Measurements from ENCODE around the gene ANO9.

ANO9 gene

GRCh38 chr11:441418-442274, at the start of gene ANO9:
TSS of gene ANO9 (minus strand) at chr11:442011. CDS start at chr11:441926, 85 bp downstream.
- peak; percentile 27 for DNase-seq

DNA sequence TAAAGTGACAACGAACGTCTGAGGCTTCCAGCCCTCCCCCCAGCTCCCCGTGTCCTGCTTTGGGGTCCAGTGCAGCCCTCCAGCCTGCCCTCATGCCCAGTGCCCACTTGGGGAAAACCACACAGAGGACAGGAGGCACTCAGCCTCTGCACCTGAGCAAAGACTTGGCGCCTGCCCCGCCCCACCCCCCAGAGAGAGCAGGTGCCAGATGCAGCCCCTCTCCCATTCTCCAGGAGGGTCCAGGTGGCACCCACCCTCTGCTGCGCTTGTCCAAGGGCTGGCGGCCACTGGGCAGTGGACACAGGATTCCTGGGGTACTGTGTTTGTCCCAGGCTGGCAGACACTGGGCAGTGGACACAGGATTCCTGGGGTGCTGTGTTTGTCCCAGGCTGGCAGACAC, 49.5 kb upstream of the ANO9 start:
- DNase-seq, result no peak

GRCh38 chr11:490930-491260, 49.1 kb upstream of the ANO9 start:
- no peak for DNase-seq

DNA sequence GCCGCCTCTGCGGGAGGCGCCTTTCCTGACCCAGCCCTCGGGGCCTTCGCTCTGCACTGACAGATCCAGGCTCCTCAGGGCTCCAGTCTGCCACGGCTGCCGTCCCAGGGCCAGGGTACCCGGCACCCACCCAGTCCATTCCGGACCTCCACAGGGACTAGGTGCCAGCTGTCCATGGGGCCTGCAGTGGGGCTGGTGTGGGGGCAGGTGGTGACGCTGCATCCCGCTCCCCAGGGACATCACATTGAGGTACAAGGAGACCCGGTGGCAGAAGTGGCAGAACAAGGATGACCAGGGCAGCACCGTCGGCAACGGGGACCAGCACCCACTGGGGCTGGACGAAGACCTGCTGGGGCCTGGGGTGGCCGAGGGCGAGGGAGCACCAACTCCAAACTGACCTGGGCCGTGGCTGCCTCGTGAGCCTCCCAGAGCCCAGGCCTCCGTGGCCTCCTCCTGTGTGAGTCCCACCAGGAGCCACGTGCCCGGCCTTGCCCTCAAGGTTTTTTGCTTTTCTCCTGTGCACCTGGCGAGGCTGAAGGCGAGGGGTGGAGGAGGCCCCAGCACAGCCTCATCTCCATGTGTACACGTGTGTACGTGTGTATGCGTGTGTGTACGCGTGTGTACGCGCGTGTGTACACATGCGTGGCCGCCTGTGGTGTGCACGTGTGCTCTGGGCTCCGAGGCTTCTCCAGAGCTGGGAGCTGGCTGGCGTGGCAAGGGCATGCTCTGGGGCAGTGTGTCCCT, 48.5 kb upstream of the ANO9 start:
- no peak for DNase-seq

- no peak for DNase-seq
These were observed 47.9 kb upstream of the ANO9 start for GRCh38 chr11:489610-490185.

DNA sequence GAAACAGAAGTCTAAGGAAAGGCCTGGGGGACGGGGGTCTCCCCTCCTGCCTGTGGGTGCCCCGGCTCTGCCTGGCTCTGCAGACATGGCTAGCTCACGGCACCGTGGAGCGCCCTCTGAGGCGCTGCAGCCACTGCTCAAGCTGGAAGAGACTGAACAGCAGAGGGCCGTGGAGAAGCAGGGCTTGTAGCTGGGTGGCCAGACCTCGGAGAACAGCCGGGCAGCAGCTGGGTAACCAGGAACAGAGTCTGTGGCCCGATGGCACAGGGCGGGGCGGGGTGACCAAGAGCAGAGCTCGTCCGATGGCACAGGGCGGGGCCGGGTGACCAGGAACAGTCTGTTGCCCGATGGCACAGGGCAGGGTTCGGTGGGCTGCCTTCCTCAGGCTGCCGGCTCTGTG, 47.2 kb upstream of the ANO9 start:
- no peak for DNase-seq

- DNase-seq, result no peak
These were observed 46.8 kb upstream of the ANO9 start for GRCh38 chr11:488579-488978.

DNA sequence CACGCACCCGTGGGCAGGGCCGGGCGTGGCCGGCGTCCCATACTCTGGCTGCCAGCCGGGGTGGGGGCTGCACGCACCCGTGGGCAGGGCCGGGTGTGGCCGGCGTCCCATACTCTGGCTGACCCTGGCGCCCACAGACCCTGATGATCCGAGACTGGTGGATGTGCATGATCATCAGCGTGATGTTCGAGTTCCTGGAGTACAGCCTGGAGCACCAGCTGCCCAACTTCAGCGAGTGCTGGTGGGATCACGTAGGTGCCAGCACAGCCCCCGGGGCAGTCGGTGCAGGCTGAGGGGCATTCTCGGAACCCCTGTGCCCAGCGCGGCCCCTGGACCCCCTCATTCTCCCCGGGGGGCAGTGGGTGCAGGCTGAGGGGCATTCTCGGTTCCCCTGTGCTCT, 46.3 kb upstream of the ANO9 start:
- DNase-seq, result no peak

DNA sequence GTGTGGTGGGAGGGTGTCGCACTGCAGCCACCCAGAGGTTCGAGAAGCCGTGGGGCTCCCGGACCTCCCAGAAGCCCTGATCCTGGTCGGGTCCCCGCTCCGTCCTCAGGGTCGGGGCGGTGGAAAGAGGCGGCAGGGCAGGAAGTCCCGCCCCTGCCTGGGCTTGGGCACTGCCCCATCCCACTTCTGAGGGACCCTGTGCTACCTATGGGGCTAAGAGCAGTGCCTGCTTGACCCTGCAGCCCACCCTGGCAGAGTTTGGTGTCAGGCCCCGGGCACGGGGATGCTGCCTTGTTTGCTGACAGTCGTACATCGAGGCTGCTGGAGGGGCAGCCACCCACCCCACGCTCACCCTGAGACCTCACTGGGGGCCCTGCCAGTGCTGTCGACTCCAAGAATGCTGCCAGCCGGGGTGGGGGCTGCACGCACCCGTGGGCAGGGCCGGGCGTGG, 45.8 kb upstream of the ANO9 start:
- no peak for DNase-seq

DNA sequence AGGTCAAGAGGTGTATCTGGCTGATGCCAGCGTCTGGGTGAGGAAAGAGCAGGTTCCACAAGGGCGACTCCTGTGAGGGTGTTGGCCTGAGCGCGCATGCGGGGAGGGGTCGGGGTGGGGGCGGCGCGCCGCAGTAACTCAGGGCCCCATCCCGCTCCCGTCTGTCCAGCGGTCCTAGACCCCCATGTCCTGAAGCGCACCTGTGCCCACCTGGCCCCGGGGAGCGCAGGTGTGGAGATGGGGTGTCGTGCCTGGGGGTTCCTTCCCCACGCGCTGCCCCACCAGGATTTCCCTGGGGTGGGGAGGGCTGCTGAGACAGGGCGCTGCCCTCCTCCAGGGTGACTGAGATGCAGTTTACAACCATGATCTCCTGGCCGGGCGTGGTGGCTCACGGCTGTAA, 44.4 kb upstream of the ANO9 start:
- no peak for DNase-seq

- DNase-seq, result no peak
These were observed 42.8 kb upstream of the ANO9 start for GRCh38 chr11:484616-485015.

DNA sequence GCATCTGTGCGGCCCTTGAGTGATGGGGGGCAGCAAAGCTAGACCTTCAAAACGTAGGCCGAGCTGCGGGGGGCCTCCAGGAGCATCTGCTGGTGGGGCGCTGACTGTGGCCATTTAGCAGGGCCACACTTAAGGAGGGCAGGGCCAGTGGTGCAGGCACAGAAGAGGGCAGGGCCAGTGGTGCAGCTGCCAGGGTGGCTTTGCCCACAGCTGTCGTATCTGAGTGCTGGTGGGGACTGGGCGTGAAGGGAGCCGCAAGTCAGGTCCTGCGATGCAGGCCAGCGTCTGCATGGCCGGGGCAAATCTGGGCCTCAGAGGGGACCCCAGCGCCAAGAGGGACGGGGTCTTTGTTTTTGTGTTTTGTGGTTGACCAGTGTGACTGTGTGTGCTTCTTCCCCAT, 37.5 kb upstream of the ANO9 start:
- DNase-seq, result no peak

DNA sequence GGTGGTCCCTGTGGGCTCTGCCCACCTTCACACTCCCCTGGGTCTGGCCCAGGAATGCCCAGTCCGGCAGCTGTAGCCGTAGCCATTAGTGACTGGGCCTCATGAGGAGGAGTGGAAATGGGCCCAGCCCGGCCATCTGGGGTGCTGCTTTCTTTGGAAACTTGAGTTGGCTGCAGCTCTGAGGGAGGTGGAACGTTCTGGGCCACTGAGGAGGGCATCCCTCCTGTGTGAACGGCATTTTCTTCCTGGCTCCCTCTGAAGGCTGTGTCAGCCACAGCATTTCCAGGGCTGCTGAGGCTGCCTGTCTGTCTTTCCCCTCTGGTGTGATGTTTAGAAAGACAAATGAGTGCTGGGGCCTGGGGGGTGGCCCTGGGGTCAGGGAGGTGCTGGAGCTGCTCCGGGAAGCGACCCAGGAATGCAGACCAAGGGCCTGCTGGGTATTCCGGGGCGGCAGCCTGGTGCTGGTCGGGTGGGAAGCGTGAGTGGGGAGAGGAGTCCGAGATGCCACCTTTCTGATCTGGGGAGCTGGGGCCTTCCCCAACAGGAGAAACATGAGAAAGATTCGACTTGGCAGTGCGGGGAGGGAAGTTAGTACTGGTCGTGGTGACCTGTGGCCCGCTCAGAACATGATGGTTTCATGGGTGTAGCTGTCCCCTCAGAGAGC, 35.4 kb upstream of the ANO9 start:
- no peak for DNase-seq

GRCh38 chr11:476416-476815, 34.6 kb upstream of the ANO9 start:
- no peak for DNase-seq

- DNase-seq, result no peak
These were observed 34.1 kb upstream of the ANO9 start for GRCh38 chr11:475941-476340.

DNA sequence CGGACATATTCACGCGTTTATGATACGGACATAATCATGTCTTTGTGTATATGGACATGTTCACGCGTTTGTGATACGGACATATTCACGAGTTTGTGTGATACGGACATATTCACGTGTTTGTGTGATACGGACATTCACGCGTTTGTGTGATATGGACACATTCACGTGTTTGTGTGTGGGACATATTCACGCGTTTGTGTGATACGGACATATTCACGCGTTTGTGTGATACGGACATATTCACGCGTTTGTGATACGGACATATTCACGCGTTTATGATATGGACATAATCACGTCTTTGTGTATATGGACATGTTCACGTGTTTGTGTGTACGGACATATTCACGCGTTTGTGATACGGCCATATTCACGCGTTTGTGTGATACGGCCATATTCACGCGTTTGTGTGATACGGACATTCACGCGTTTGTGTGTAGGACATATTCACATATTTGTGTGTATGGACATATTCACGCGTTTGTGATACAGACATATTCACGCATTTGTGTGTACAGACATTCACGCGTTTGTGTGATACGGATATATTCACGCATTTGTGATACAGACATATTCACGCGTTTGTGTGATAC, 33.2 kb upstream of the ANO9 start:
- DNase-seq, result no peak

DNA sequence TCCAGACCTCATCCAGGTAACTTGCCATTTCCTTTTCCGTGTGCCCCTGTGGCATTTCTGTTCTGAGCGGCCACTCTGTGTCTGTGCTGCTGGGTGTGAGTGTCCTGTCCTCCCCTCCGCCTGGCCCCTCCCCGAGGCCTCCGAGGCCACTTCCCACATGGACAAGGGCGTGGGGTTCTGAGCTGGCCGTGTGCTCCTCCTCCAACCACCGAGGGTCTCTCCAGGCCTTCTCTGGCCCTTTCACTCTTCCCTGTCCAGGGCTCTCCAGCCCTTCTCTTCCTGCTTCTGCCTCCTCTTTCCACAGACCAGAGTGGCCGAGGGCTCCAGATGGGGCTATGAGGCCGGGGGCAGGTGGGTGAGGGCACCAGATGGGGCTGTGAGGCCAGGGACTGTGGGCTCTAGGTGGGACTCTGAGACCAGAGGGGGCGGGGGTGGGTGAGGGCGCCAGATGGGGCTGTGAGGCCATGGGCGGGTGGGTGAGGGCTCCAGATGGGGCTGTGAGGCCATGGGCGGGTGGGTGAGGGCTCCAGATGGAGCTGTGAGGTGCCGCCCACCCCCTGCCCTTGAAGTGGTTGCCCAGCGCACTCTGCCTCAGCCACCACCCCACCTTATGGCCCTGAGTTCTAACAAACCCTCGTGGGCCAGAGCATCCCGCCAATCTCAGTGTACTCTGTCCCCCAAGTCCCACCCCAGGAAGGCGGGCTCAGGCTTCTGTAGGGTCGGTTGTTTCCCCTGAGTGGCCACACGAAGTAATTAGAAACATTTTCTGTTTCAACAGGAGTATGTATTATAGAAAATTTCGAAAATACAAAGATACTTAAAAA, 32.4 kb upstream of the ANO9 start:
- peak; percentile 95 for DNase-seq

- no peak for DNase-seq
These were observed 31.6 kb upstream of the ANO9 start for GRCh38 chr11:473415-473814.

DNA sequence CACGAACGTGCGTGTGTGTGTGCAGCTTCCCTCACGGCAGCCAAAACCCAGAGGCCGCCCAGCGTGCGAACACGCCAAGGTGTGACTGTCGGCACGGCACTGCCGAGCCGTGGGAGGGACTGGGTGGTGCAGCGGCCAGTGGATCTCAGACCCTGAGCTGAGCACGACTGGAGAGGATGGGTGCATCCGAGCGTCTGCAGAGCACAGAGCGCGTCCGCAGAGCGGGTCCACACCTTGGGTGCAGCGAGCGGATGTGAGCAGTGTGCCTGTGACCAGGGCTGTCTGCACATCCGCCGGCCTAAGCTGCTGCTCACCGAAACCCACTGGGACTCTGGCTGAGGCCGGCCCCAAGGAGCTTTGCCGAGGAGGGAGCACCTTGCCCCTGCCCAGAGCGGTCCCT, 31.0 kb upstream of the ANO9 start:
- DNase-seq, result no peak

DNA sequence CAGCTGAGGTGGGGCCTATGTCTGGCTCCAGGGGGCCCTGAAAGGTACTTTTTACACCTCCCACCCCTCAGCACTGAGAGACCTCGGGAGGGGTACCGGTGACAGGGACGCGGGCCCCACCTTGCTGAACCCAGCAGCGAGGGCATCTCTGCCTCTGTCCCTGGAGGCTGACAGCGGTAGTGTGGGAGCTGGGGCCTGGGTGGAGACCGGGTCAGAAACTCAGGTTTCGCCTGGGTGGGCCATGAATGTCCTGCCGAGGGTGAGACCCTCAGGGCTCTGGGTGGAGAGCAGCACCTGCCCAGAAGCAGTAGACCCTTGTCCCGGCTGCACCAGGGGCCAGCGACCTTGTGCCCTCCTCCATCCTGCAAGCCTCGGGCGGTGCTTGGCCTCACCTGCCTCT, 30.5 kb upstream of the ANO9 start:
- DNase-seq, result no peak

- DNase-seq, result no peak
These were observed 29.8 kb upstream of the ANO9 start for GRCh38 chr11:471468-472145.

All from NCI-H82 (cell line).